ENCODE data around the gene RSBN1. TPM values are rescaled to one million over a fixed set of nuclear protein-coding genes. Genes with fewer than 3 reads are reported as not detected.

Gene RSBN1
- total and polyA plus RNA-seq, 10 of the 15 experiments (the other 5 are each of a cell fraction or from before 2014, with no cell fraction given), result 2.9 to 26.8 (median 11.5) TPM

DNA sequence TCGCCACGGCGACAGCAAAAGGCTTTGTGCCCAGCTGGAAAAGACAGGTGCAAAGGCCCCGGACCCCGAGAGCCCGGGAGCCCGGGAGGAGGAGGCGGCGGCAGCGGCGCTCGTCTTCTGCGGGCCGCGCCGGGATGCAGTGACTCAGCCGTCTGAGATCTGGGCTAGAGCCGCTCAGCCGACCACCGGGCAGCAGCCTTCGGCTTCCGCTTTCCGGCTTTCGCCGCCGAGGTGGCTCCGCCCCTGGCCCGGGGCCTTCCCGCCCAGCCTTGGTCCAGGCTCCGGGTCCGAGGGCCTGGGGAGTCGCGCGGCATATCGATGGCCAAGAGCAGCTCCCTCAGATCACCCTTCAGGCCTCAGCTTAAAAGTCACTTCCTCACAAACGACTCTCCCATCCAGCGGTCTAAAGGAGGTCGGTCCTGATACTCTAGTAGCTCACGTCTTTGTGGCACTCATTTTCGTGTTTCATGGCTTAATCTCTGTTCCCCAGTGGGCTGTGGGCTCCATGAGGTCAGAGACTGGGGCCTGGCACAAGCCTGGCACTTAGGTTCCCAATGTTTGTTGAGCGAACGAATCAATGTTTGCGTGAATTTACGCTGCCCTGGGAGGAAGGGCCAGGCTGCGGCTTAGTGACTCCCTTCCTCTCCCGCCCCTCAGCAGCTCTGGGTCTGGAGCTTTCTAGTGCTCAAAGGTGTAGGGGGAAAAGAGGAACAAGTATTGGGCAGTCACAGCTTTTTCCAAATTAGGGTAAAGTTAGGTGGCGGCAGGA lies 52.8 kb downstream of the RSBN1 start, which contains the start of gene PHTF1 (continued):
- TF ChIP-seq, protein P1, sequence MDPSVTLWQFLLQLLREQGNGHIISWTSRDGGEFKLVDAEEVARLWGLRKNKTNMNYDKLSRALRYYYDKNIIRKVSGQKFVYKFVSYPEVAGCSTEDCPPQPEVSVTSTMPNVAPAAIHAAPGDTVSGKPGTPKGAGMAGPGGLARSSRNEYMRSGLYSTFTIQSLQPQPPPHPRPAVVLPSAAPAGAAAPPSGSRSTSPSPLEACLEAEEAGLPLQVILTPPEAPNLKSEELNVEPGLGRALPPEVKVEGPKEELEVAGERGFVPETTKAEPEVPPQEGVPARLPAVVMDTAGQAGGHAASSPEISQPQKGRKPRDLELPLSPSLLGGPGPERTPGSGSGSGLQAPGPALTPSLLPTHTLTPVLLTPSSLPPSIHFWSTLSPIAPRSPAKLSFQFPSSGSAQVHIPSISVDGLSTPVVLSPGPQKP (IDR thresholded peaks at IDR 0.05; ENCODE audit: low read depth, low read length), result 0 out of 2 replicates have a peak, but pooled peaks have one; percentile 14
- TF ChIP-seq IKZF2 (IDR thresholded peaks at IDR 0.05) (peak; percentile 71 to 72), CHD2 (IDR thresholded peaks at IDR 0.05; ENCODE audit: borderline replicate concordance, low read depth, low read length) (no peak), NBN (IDR thresholded peaks at IDR 0.05) (peak; percentile 65; the same call in 1 of the 2 replicates), STAT1 (conservative IDR thresholded peaks at IDR 0.05) (0 out of 2 replicates have a peak, but pooled peaks have one; percentile 44), TCF3 (IDR thresholded peaks at IDR 0.05; ENCODE audit: borderline replicate concordance, insufficient read depth, low read depth, low read length) (peak; percentile 45; the same call in 1 of the 2 replicates), TCF12 (IDR thresholded peaks at IDR 0.05; ENCODE audit: low read depth, low read length) (0 out of 2 replicates have a peak, but pooled peaks have one; percentile 28), NFYB (IDR thresholded peaks at IDR 0.05; ENCODE audit: insufficient read depth, low read depth, low read length) (no peak), CBX3 (IDR thresholded peaks at IDR 0.05; ENCODE audit: borderline replicate concordance, low read depth) (no peak), POLR2AphosphoS5 (IDR thresholded peaks at IDR 0.05; ENCODE audit: low read length) (peak; percentile 90), SMAD5 (IDR thresholded peaks at IDR 0.05; ENCODE audit: low read depth) (peak; percentile 30; the same call in 1 of the 2 replicates), TCF7 (IDR thresholded peaks at IDR 0.05; ENCODE audit: borderline replicate concordance) (no peak)
- TF ChIP-seq, protein P2, sequence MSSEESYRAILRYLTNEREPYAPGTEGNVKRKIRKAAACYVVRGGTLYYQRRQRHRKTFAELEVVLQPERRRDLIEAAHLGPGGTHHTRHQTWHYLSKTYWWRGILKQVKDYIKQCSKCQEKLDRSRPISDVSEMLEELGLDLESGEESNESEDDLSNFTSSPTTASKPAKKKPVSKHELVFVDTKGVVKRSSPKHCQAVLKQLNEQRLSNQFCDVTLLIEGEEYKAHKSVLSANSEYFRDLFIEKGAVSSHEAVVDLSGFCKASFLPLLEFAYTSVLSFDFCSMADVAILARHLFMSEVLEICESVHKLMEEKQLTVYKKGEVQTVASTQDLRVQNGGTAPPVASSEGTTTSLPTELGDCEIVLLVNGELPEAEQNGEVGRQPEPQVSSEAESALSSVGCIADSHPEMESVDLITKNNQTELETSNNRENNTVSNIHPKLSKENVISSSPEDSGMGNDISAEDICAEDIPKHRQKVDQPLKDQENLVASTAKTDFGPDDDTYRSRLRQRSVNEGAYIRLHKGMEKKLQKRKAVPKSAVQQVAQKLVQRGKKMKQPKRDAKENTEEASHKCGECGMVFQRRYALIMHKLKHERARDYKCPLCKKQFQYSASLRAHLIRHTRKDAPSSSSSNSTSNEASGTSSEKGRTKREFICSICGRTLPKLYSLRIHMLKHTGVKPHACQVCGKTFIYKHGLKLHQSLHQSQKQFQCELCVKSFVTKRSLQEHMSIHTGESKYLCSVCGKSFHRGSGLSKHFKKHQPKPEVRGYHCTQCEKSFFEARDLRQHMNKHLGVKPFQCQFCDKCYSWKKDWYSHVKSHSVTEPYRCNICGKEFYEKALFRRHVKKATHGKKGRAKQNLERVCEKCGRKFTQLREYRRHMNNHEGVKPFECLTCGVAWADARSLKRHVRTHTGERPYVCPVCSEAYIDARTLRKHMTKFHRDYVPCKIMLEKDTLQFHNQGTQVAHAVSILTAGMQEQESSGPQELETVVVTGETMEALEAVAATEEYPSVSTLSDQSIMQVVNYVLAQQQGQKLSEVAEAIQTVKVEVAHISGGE (CRISPR knock-in tag; IDR thresholded peaks at IDR 0.05), result no peak
- TF ChIP-seq, protein P3, sequence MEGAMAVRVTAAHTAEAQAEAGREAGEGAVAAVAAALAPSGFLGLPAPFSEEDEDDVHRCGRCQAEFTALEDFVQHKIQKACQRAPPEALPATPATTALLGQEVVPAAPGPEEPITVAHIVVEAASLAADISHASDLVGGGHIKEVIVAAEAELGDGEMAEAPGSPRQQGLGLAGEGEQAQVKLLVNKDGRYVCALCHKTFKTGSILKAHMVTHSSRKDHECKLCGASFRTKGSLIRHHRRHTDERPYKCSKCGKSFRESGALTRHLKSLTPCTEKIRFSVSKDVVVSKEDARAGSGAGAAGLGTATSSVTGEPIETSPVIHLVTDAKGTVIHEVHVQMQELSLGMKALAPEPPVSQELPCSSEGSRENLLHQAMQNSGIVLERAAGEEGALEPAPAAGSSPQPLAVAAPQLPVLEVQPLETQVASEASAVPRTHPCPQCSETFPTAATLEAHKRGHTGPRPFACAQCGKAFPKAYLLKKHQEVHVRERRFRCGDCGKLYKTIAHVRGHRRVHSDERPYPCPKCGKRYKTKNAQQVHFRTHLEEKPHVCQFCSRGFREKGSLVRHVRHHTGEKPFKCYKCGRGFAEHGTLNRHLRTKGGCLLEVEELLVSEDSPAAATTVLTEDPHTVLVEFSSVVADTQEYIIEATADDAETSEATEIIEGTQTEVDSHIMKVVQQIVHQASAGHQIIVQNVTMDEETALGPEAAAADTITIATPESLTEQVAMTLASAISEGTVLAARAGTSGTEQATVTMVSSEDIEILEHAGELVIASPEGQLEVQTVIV (IDR thresholded peaks at IDR 0.05; ENCODE audit: borderline replicate concordance, partially characterized antibody), result peak; percentile 26
- TF ChIP-seq, protein P4, sequence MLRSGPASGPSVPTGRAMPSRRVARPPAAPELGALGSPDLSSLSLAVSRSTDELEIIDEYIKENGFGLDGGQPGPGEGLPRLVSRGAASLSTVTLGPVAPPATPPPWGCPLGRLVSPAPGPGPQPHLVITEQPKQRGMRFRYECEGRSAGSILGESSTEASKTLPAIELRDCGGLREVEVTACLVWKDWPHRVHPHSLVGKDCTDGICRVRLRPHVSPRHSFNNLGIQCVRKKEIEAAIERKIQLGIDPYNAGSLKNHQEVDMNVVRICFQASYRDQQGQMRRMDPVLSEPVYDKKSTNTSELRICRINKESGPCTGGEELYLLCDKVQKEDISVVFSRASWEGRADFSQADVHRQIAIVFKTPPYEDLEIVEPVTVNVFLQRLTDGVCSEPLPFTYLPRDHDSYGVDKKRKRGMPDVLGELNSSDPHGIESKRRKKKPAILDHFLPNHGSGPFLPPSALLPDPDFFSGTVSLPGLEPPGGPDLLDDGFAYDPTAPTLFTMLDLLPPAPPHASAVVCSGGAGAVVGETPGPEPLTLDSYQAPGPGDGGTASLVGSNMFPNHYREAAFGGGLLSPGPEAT (IDR thresholded peaks at IDR 0.05; ENCODE audit: low read depth), result peak; percentile 56; the same call in 1 of the 2 replicates
- TF ChIP-seq, protein P5, sequence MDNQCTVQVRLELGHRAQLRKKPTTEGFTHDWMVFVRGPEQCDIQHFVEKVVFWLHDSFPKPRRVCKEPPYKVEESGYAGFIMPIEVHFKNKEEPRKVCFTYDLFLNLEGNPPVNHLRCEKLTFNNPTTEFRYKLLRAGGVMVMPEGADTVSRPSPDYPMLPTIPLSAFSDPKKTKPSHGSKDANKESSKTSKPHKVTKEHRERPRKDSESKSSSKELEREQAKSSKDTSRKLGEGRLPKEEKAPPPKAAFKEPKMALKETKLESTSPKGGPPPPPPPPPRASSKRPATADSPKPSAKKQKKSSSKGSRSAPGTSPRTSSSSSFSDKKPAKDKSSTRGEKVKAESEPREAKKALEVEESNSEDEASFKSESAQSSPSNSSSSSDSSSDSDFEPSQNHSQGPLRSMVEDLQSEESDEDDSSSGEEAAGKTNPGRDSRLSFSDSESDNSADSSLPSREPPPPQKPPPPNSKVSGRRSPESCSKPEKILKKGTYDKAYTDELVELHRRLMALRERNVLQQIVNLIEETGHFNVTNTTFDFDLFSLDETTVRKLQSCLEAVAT (IDR thresholded peaks at IDR 0.05), result peak; percentile 97; the same call in 1 of the 2 replicates

Measured in GM12878 (cell line).